ENCODE results near the gene DEGS2.

The DEGS2 gene

GRCh38 chr14:100109594-100109955, 49.9 kb downstream of the DEGS2 start:
- DNase-seq, result no peak

- DNase-seq, result no peak
Measured at GRCh38 chr14:100108840-100109593, 50.4 kb downstream of the DEGS2 start.

- peak; percentile 58 for DNase-seq
Measured at GRCh38 chr14:100108042-100108825, 51.2 kb downstream of the DEGS2 start.

GRCh38 chr14:100107236-100107635, 52.2 kb downstream of the DEGS2 start:
- DNase-seq, result no peak

GRCh38 chr14:100106250-100107112, 53.0 kb downstream of the DEGS2 start:
- DNase-seq, result no peak

GRCh38 chr14:100105357-100106169, 53.9 kb downstream of the DEGS2 start:
- no peak for DNase-seq

GRCh38 chr14:100104523-100105300, 54.7 kb downstream of the DEGS2 start:
- no peak for DNase-seq

- no peak for DNase-seq
Measured at GRCh38 chr14:100104006-100104352, 55.5 kb downstream of the DEGS2 start.

- DNase-seq, result no peak
Measured at GRCh38 chr14:100103250-100104005, 56.0 kb downstream of the DEGS2 start.

GRCh38 chr14:100102156-100102785, 57.2 kb downstream of the DEGS2 start:
- no peak for DNase-seq

- DNase-seq, result no peak
Measured at GRCh38 chr14:100100032-100100703, 59.3 kb downstream of the DEGS2 start.

- no peak for DNase-seq
Measured at GRCh38 chr14:100098171-100098570, 61.3 kb downstream of the DEGS2 start.

GRCh38 chr14:100096656-100097055, 62.8 kb downstream of the DEGS2 start:
- DNase-seq, result no peak
